ENCODE data around the gene AMOTL1. TPM values are rescaled to one million over a fixed set of nuclear protein-coding genes. Genes with fewer than 3 reads are reported as not detected.
"Not testable (repeated sequence)": the region's sequence is repeated elsewhere in the genome, so short reads cannot be mapped to it uniquely, and the experiment has no call there.

AMOTL1 gene
- total RNA-seq, 1 donor from 2014 or later = 84.2 TPM

DNA sequence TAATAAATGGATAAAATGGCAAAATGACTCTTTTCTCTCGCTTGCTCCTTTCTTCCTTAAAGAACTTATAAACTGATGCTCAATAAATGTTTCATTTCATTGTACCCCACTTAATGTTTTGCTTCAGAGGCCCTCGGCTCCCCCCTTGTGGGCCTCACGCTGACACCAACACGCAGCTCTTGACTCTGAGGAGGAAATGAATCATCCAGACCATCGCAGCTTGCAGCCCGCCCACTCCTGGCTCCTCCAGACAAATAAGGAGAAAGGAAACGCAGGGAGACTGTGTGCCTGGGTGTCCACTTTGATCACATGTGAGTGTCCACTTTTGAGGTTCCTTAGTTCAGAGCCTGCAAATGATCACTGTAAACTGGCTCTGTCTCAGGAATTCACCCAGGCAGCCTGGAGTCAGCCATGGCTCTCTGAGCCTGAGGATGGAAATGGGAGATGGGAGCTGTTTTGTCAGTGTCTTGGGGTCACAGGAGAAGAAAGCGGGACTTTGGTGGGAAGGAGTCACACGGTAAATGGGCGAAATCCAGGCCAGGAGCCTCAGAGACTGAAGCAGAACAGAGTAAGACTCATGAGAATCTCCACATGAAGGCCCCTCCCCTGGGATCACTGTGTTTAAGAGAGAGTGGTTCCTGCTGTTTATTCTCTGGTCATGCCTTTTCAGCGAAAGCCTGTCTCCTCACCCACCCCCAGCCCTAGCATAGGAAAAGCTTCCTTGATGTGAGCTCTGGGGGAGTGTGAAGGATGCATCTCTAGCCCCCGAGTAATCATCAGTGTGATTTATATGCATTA lies 108.7 kb downstream of the AMOTL1 start:
- DNase-seq (ENCODE audit: low spot score) = peak; percentile 78

DNA sequence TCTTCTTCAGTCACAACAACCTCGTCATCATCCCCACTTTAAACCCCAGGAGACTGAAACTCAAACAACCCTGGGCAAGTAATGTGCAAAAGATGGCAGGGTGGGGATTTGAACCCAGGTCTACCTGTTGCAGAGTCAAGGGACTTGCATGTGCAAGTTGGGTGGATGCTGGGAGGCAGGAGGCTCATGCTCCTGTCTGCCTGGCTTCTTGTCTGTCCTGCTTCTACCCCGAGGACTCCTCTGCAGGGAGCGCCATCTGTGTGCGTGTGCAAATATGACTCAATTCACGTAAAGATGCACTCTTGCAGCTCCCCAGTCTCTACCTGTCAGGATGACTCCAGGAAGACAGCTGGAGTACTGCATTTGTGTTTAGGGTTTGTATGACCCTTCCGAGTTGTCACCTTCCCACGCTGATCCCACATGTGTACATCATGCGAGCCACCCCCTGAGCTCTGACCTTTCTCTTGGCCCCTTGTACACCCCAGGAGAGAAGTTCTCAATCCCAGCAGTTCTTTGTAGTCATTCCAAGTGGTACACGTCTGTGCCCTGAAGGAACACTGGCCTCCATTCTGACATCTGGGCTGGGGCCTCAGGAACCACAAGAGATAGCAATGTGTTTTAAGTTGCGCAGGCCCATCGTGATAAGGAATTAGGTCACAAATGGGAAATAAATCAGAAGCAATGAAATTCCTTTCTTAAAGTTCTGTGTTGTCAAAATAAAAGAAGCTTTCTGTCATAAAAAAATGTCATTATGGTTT lies 109.5 kb downstream of the AMOTL1 start:
- DNase-seq (ENCODE audit: low spot score) = no peak

DNA sequence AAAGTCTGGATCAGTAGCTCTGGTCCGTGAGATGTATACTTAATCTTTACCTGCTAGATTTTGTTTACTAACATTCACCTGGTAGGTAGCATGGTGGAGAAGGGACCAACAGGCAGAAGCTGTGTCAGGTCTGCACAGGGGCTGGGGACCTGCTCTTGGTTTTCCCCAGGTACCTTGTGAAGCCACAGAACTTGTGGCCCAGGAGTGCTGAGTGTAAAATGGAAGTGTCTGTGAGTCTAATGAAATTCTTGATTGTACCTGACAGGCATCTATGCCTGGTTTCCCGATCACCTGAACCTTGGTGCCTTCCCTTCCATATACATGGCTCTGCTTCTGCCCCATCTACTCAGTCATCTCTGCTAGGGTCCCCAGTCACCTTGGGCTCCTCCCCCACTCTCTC lies 110.8 kb downstream of the AMOTL1 start:
- DNase-seq (ENCODE audit: low spot score) = no peak

DNA sequence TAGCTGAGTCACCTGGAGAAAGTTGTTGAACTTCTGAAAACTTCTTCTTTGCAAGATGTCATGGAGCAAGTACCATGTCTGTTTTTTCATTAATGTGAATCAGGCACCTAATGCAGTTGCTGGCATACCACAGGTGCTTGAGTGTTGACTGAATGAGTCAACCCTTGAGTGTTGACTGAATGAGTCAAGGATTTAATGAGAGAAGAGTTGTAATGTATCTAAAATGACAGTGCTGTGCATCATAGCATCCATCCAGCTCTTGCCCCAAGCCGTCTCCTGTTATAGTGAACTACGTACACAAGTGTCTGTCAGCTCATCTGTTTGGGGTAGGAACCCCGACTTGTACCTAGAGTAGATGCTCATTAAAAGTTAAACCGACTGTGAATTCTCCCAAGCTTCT lies 112.1 kb downstream of the AMOTL1 start:
- no peak for DNase-seq (ENCODE audit: low spot score)

DNA sequence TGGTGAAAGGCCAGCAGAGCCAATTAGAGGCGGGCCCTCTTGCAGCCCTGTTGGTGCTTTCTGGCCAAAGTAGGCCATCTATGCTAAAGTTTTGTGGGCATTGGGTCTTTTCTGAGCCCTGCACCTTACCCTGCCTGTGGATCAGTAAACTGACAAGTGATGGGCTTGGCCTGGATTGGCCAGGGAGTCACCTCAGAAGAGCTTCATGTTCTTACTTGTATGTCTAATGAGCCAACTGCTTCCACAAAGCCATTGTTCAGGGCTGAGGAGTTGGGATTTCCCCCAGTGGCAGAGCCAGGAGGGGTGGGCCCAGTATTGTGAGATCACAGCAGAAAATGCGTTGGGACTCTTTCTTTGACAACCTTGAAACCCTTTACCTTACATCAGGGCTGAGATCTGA lies 114.8 kb downstream of the AMOTL1 start:
- DNase-seq (ENCODE audit: low spot score) = no peak

DNA sequence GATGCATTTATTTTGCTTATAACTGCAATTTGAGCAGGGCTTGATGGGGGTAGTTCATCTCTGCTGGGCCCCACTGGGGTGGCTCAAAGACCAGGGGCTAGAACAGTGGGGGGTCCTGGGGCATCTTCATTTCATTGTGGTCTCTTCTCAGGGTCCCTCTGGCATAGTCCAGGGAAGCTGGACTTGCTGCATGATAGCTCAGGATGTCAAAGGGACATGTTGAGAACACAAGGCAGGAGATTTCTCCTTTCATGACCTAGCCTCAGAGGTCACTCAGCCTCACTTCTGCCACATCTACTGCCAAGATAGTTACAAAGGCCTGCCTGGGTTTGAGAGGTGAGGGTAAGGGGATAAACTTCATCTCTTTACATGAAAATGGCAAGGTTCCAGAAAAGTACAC lies 115.7 kb downstream of the AMOTL1 start:
- no peak for DNase-seq (ENCODE audit: low spot score)

DNA sequence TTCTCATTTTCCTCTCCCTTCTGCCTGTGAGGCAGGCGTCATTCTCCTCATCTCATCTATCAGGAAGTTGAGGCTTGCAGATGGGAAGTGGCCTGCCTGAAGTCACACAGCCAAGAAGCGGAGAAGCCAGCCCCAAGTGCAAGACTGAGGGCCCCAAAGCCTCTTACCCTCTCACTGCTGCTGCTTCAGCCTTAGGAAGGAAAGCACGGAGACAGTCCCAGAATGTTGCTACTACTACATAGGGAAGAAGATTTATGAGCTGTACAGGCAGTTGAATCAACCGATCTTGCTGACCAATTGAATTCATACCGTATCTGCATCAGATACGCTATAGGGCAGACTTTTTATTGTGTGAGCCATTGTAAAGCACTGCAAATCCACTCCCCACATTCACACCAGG lies 116.2 kb downstream of the AMOTL1 start:
- DNase-seq (ENCODE audit: low spot score) = no peak

DNA sequence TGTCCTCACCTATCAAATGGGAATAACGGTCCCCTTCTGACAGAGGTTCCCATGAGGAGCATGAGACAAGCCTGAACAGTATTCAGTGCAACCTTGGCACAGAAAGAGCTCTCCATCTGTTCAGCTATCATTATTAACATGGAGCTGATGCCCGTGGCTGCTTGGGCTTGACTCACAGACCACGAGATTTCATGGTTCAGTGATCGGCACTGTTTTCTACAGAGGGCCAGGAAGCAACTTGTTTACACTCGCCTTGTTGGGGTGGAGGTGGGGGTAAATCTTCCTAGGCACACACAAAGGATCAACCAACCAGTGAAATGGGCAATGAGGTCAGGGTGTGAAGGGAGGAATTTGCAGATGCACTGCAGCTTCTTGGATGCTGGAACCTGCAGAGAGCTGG lies 117.0 kb downstream of the AMOTL1 start:
- no peak for DNase-seq (ENCODE audit: low spot score)

DNA sequence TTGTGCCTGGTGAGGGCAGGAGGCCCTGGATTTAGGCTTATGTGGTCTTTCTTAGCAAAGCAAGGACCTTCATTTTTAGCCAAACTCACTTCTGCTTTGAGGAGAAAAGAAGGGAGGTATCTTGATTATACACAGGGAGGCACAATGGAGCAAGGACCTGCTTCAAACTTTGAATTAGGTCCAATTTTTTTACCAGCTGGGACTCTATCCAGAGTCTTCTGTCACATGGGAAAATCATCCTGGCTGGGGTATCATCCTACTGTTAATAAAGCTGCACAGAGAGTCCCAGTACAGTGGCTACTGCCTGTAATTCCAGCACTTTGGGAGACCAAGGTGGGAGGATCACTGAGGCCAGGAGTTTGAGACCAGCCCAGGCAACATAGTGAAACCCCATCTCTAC lies 117.4 kb downstream of the AMOTL1 start:
- no peak for DNase-seq (ENCODE audit: low spot score)

DNA sequence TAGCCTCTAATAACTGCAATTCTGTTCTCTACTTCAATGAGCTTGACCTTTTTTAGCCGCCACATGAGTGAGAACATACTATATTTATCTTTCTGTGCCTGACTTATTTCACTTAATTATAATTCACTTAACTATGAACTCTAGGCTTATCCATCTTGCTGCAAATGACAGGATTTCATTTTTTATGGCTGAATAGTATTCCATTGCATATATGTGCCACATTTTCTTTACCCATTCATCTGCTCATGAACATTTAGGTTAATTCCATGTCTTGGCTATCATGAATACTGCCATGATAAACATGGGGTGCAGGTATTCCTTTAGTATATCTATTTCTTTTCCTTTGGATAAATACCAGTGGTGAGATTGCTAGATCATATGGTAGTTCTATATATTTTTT lies 120.0 kb downstream of the AMOTL1 start:
- DNase-seq (ENCODE audit: low spot score) = no peak

DNA sequence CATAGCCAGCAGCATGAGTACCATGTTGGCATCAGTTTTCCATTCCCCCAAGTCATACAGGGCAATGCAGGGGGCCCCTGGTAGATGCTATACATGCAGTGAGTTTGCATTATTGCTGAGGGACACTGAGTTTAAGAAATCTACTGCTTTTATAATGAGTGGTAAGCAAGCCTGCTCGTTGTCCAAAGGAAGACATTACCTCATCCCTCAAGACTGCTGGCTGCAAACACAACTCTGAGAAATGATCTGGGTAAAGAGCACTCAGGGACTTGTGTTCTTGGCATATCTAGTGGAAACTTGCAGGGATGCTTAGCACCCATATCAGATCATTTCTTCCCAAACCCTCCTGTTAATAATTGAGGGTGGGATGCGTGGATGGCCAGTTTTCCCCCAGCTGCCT lies 127.3 kb downstream of the AMOTL1 start:
- no peak for DNase-seq (ENCODE audit: low spot score)

DNA sequence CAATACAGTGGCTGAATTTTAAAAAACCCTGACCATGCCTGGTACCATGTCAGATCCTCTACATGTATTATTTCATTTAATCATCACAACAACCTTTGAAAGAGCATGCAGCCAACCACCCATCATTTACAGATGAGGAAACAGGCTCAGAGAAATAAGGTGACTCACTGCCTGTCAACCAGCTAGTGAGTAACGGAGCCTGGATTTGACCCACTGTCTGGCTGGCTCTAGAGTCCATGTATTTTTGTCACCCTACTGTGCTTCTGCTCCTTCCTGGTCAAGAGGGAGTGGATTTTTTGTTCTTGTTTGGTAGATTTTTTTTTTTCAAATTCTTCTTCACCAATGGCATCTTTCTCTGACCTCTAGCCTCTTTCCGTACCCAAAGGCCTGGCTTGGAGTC lies 127.8 kb downstream of the AMOTL1 start:
- no peak for DNase-seq (ENCODE audit: low spot score)

DNA sequence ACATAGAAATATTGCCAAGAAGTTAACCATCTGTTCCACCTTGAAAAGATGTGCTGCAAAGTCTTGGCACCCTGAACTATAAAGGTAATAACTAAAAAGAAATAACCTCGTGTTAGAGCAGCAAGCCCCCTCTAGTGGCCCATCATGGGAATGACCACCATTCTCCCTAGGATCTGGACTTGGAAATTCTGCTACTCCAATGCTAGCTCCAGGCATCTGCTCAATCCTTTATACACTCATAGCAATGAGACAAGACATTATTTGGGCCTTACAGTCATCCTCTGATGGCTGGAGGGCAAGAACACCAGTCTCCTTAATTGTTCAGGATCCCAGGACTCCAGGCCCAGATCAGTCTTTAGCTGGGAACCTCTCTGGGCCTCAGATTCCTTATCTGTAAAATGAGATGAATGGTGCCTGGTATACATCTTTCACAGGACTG lies 129.2 kb downstream of the AMOTL1 start:
- no peak for DNase-seq (ENCODE audit: low spot score)

DNA sequence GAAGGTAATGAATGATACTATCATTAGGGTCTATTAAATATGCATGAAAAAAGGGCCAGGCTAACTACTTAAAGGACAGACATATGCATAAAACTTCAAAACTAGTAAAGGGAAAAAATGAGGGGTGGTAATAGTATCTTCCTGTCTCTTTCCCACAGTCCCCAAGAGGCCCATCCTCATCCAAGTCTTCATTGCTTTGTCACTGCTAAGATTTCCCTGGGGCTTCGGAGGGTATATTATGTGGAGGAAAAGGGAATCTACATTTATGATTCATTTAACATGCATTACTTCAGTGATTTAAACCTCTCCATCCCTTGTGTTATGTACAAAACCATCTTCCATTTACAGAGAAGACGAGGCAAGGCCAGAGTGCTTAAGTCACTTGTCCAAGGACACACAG lies 139.1 kb downstream of the AMOTL1 start:
- no peak for DNase-seq (ENCODE audit: low spot score)

DNA sequence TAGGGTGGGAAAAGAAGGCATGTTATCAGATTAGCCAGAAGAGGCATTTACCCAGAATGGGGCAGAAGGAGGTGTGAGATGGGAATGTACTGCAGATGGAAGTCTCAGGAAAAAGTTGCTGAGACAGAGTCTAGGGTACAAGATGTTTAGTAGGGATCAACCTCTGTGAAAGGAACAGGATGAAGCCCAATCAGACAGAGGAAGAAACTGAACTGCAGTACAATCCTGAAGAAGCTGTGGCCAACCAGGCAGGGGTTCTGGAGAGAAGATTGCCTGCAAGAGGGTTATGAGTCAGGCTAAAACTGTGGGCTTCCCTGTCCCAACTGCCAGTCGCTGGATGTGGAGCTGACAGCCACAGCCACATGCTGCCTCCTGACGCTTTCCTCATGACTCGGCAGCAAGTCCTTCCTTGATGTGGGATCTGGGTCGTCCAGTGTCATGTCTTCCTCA lies 141.2 kb downstream of the AMOTL1 start:
- no peak for DNase-seq (ENCODE audit: low spot score)

DNA sequence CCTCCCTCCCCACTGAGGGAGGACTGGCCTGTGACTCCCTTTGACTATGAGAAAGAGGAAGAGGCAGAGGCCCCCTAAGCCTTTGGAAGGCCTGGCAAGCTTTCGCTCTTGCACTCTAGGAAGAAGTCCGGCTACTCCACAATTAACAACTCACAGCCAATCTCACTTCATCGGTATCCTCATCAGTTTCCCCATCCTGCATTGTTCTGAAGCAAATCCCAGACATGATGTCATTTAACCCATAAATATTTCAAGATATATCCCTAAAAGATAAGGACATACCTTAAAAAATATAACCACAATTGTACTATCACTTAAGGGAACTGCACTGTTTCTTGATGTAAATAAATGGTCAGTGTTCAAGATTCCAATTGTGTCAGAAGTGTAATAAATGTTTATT lies 142.1 kb downstream of the AMOTL1 start:
- no peak for DNase-seq (ENCODE audit: low spot score)

DNA sequence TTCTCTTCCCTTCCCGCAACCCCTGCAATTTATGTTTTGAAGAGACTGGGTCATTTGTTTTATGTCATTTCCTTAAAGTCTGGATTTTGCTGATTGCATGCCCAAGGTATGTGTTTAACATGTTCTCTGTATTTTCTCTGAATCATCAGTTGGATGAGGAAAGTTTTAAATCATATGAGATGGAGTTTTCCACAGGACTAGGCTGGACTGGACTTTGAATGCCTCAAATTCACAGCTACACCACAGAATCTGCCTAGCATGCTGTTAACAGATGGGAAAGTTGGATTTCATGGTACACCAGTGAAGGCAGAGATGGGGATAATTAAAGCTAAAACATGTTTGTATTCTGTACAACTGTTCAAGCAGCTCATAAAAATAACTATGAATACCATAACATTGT lies 142.6 kb downstream of the AMOTL1 start:
- no peak for DNase-seq (ENCODE audit: low spot score)

DNA sequence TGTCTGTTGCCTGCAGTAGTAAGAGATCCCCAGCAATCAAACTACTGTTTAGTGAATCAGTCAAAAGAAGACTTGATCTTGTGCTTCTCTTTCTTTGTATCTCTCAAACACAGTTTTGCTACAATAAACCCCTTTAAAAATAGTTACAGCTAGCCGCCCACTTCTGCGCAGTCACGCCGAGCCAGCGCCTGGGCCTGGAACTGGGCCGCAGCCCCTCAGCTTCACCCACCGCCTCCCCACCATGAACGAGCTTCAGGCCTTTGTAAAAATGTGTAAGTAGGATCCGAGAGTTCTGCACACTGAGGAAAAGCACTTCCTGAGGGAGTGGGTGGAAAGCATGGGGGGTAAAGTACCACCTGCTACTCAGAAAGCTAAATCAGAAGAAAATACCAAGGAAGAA lies 144.7 kb downstream of the AMOTL1 start:
- DNase-seq (ENCODE audit: low spot score) = no peak

DNA sequence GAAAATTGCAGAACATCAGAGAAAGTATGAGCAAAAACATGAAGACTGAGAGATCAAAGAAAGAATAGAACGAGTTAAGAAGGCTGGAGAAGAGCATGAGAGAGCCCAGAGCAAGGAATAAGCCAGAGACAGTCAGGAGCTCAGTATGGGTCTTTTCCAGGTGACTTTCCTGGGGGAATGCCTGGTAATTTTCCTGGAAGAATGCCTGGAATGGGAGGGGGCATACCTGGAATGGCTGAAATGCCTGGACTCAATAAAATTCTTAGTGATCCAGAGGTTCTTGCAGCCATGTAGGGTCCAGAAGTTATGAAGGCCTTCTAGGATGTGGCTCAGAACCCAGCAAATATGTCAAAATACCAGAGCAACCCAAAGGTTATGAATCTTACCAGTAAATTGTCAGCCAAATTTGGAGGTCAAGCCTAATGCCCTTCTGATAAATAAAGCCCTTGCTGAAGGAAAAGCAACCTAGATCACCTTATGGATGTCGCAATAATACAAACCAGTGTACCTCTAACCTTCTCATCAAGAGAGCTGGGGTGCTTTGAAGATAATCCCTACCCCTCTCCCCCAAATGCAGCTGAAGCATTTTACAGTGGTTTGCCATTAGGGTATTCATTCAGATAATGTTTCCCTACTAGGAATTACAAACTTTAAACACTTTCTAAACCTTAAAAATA lies 145.7 kb downstream of the AMOTL1 start:
- not testable (repeated sequence) for DNase-seq (ENCODE audit: low spot score)

DNA sequence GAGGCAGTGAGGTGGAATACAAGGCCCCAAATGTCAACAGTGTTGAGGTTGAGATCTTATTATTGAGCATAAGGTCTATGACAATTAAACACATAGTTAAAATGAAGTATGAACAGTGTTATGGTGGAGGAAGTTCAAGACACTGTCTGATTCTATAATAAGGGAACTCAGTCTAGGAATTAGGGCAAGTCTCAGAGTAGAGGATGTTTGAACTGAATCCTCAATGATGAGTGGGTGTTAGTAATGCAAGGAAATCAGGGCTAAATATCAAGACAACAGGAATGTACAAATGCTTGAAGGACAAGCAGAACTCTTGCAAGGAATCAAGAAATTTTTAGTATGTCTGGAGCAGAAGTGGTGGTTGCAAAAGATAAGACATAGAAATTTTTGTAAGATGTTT lies 152.2 kb downstream of the AMOTL1 start:
- no peak for DNase-seq (ENCODE audit: low spot score)

DNA sequence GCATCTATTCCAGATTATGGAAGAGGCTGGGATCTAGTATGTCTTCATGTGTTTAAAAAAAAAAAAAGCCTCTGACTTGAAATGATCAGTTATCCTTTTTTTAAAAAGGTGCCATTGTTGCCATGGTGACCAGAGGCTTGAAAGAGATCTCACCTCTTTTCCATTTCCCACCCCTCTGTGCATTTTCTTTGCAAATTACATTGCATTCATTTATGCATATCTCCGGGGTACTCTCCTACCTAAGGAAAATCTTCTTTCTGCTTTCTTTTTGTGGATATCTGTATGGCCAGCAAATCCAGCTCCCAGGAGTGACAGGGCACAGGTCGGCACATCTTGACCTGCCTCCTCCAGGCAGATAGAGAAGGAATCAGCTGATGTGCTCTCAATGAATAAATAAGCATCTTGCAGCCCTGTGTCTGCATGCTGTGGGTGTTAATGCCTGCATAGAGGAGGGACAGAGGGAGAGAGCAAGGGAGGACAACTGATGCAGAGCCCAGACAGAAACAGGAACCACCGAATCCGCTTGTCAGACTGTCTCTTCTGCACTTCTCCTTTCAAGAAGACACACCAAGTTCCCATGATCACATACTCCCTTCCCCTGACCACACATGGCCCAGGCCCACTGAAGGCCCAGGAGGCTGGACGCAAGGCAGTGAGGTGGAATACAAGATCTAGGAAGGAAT lies 154.3 kb downstream of the AMOTL1 start:
- no peak for DNase-seq (ENCODE audit: low spot score)

DNA sequence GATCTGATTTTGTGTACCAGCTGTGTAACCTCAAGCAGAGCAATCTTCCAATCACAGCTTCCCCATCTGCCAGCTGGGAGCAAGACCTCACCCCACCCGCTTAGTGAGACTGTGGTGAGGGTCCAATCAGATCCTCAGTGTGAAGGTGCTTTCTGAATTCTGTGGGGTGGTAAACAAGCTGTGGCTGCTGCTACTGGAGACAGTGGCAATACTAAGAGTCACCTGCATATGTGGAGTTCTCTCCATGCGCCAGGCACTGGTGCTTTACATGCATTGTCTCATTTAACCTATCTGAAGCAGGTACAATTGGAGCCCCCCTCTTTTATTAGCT lies 154.8 kb downstream of the AMOTL1 start:
- no peak for DNase-seq (ENCODE audit: low spot score)

Measured in ureter (tissue), 1 donor.